ENCODE data around the gene ONECUT1.

The ONECUT1 gene

DNA sequence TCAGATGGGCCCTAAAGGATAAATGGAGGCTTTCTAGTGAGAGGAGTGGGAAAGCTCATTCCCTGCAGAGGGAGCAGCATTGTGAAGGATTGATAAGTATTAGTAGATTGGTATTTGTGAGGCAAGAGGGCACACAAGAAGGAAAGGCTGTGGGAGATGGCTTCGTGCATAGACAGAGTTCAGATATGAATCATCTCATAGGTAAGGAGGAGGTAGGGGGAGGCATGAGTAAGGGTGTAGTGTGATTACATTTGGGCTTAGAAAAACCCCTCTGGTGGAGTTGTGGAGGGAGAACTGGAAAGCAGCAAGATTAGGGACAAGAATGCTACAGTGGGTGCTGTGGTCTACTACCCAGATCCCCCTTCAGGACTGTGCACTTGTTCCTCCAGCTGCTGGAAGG lies 29.6 kb downstream of the ONECUT1 start:
- Histone ChIP-seq H3K36me3 (ENCODE audit: control insufficient read depth in 5 of 5, insufficient read depth in 5 of 5, low read length in 5 of 5) (no peaks in the 10 kb centered on the region), H3K9me3 (ENCODE audit: control insufficient read depth in 5 of 5, low read length in 5 of 5) (no peaks in the 10 kb centered on the region), H3K27me3 (ENCODE audit: control insufficient read depth in 5 of 5, insufficient read depth in 4 of 5, low read length in 5 of 5) (peaks cover 0 to 7% (median 3%) of the 10 kb centered on the region in 5 donors), H3K27ac (ENCODE audit: low read depth, low read length) (no peak overlapping the region), H3K4me1 (ENCODE audit: control insufficient read depth in 5 of 5, insufficient read depth in 5 of 5, low read length in 5 of 5) (no peaks in the 10 kb centered on the region), H3K9ac (ENCODE audit: low read length in 5 of 5) (no peak overlapping the region), H3K4me3 (ENCODE audit: low read depth in 1 of 5, low read length in 5 of 5) (no peak overlapping the region)

DNA sequence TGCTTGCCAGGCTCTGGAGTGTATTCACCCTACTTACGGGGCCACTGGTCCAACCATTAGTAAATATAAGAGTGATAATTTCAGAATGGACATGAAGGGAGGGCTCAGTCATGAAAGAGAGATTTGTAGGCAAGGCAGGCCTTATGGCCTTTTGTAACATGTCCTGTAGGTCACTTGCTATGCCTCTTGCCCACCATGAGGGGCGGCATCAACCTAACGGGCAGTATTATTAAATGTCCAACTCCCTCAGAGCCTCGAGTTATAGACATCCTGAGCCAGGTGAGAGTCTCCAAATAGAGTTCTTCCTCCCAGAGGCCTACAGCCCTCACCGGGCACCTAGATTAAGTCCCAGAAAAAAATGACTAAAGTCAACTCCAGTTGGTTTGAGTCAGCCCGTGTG lies 30.2 kb downstream of the ONECUT1 start:
- peaks cover 0 to 7% (median 3%) of the 10 kb centered on the region in 5 donors for H3K27me3 ChIP-seq (ENCODE audit: control insufficient read depth in 5 of 5, insufficient read depth in 4 of 5, low read length in 5 of 5)

DNA sequence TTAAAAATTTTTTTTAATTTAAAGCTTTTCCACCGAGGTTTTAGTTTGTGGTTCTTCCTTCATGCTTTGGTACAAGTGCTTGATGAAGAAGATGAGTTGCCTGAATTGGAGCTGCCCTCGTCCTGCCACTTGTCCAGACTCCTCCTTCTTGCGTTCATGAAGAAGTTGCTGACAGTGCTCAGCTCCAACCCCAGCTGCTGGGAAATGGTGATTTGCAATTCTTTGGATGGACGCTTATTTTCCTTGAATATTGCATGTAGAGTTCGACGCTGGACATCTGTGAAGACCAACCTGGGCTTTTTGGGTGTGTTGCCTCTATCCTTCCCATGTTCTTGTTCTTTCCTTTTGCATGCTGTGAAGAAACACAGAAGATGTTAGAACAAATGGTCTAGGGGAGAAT lies 32.6 kb downstream of the ONECUT1 start:
- no peak overlapping the region for H3K9ac ChIP-seq (ENCODE audit: low read length in 5 of 5)
- H3K9me3 ChIP-seq (ENCODE audit: control insufficient read depth in 5 of 5, low read length in 5 of 5): no peaks in the 10 kb centered on the region
- H3K4me3 ChIP-seq (ENCODE audit: low read depth in 1 of 5, low read length in 5 of 5): no peak overlapping the region
- H3K4me1 ChIP-seq (ENCODE audit: control insufficient read depth in 5 of 5, insufficient read depth in 5 of 5, low read length in 5 of 5): peaks cover 0 to 4% (median 0%) of the 10 kb centered on the region in 5 donors
- H3K27me3 ChIP-seq (ENCODE audit: control insufficient read depth in 5 of 5, insufficient read depth in 4 of 5, low read length in 5 of 5): peaks cover 0 to 6% (median 0%) of the 10 kb centered on the region in 5 donors
- no peak overlapping the region for H3K27ac ChIP-seq (ENCODE audit: low read depth, low read length)
- H3K36me3 ChIP-seq (ENCODE audit: control insufficient read depth in 5 of 5, insufficient read depth in 5 of 5, low read length in 5 of 5): no peaks in the 10 kb centered on the region

More for the DNA sequence above, 30.2 kb downstream of the ONECUT1 start:
- no peak overlapping the region for H3K9ac ChIP-seq (ENCODE audit: low read length in 5 of 5)
- H3K4me1 ChIP-seq (ENCODE audit: control insufficient read depth in 5 of 5, insufficient read depth in 5 of 5, low read length in 5 of 5): no peaks in the 10 kb centered on the region
- no peaks in the 10 kb centered on the region for H3K9me3 ChIP-seq (ENCODE audit: control insufficient read depth in 5 of 5, low read length in 5 of 5)
- no peaks in the 10 kb centered on the region for H3K36me3 ChIP-seq (ENCODE audit: control insufficient read depth in 5 of 5, insufficient read depth in 5 of 5, low read length in 5 of 5)
- no peak overlapping the region for H3K27ac ChIP-seq (ENCODE audit: low read depth, low read length)
- H3K4me3 ChIP-seq (ENCODE audit: low read depth in 1 of 5, low read length in 5 of 5): no peak overlapping the region

DNA sequence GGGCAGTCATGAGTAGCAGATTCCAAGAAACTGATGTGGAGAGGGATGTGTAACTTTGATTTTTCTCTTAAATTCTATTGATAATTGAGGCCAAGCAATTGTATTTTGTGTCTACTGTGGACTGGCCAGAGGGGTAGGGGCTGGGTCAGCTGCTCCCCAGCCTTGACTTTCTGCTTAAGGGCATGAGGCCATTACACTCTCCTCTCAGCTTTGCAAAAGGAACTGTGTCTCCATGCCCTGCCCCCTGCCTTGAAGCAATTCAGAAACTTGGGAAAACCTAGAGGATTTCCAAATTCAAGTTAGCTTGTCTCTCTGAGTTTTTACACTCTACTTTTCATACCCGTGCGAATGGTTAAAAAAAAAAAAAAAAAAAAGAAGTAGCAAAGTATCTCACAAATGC lies 38.6 kb downstream of the ONECUT1 start:
- Histone ChIP-seq H3K4me1 (ENCODE audit: control insufficient read depth in 5 of 5, insufficient read depth in 5 of 5, low read length in 5 of 5) (peaks cover 0 to 13% (median 0%) of the 10 kb centered on the region in 5 donors), H3K36me3 (ENCODE audit: control insufficient read depth in 5 of 5, insufficient read depth in 5 of 5, low read length in 5 of 5) (no peaks in the 10 kb centered on the region), H3K27me3 (ENCODE audit: control insufficient read depth in 5 of 5, insufficient read depth in 4 of 5, low read length in 5 of 5) (no peaks in the 10 kb centered on the region), H3K9ac (ENCODE audit: low read length in 5 of 5) (no peak overlapping the region), H3K4me3 (ENCODE audit: low read depth in 1 of 5, low read length in 5 of 5) (no peak overlapping the region), H3K27ac (ENCODE audit: low read depth, low read length) (no peak overlapping the region), H3K9me3 (ENCODE audit: control insufficient read depth in 5 of 5, low read length in 5 of 5) (no peaks in the 10 kb centered on the region)

DNA sequence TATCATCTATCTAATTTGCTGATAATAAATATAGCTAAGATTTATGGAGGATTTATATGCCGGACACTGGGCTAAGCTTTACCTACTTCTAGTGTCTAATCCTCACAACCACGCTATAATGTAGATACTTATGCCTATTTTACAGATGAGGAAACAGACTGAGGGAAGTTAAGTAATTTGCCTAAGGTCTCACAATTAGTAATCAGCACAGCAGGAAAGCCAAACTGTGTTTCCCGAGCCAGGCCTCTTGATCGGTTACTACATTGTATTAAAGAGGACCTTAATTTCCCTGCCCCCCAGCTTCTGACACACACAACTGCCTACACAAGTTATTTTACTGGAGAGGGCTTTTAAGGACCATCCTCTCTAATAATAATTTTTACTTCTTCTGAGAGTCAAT lies 40.9 kb downstream of the ONECUT1 start:
- no peak overlapping the region for H3K9ac ChIP-seq (ENCODE audit: low read length in 5 of 5)
- H3K4me1 ChIP-seq (ENCODE audit: control insufficient read depth in 5 of 5, insufficient read depth in 5 of 5, low read length in 5 of 5): peaks cover 0 to 13% (median 0%) of the 10 kb centered on the region in 5 donors
- H3K27ac ChIP-seq (ENCODE audit: low read depth, low read length): no peak overlapping the region
- no peaks in the 10 kb centered on the region for H3K9me3 ChIP-seq (ENCODE audit: control insufficient read depth in 5 of 5, low read length in 5 of 5)
- H3K4me3 ChIP-seq (ENCODE audit: low read depth in 1 of 5, low read length in 5 of 5): no peak overlapping the region
- no peaks in the 10 kb centered on the region for H3K36me3 ChIP-seq (ENCODE audit: control insufficient read depth in 5 of 5, insufficient read depth in 5 of 5, low read length in 5 of 5)
- H3K27me3 ChIP-seq (ENCODE audit: control insufficient read depth in 5 of 5, insufficient read depth in 4 of 5, low read length in 5 of 5): peaks cover 0 to 7% (median 0%) of the 10 kb centered on the region in 5 donors

DNA sequence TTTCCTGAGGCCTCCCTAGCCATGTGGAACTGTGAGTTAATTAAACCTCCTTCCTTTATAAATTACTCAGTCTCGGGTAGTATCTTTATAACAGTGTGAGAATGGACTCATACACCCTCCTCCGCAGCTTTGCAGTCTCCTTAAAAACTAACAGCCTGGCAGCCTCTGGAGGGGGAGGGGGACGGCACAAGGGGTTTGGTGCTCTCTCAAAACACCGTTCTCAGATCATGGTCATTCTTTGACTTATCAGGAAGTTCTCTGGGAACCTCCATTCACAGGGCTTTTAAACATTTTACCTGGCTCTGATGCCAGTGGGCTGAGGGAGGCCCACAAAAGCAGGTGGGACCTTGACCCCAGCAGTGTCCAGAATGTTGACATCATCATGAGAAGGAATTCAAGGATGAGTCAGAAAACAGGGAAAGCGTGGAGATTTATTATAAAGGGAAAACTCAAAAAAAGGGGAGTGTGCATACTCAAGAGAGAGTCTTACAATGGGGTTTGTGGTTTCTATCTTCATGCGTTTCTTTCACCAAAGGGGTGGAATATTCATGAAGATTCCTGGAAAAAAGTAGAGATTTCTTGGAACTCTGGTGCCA lies 43.9 kb downstream of the ONECUT1 start:
- Histone ChIP-seq H3K27me3 (ENCODE audit: control insufficient read depth in 5 of 5, insufficient read depth in 4 of 5, low read length in 5 of 5) (peaks cover 0 to 7% (median 0%) of the 10 kb centered on the region in 5 donors), H3K27ac (ENCODE audit: low read depth, low read length) (no peak overlapping the region), H3K9me3 (ENCODE audit: control insufficient read depth in 5 of 5, low read length in 5 of 5) (no peaks in the 10 kb centered on the region), H3K4me3 (ENCODE audit: low read depth in 1 of 5, low read length in 5 of 5) (no peak overlapping the region), H3K4me1 (ENCODE audit: control insufficient read depth in 5 of 5, insufficient read depth in 5 of 5, low read length in 5 of 5) (peaks cover 0 to under 1% (median 0%) of the 10 kb centered on the region in 5 donors), H3K9ac (ENCODE audit: low read length in 5 of 5) (no peak overlapping the region), H3K36me3 (ENCODE audit: control insufficient read depth in 5 of 5, insufficient read depth in 5 of 5, low read length in 5 of 5) (no peaks in the 10 kb centered on the region)

DNA sequence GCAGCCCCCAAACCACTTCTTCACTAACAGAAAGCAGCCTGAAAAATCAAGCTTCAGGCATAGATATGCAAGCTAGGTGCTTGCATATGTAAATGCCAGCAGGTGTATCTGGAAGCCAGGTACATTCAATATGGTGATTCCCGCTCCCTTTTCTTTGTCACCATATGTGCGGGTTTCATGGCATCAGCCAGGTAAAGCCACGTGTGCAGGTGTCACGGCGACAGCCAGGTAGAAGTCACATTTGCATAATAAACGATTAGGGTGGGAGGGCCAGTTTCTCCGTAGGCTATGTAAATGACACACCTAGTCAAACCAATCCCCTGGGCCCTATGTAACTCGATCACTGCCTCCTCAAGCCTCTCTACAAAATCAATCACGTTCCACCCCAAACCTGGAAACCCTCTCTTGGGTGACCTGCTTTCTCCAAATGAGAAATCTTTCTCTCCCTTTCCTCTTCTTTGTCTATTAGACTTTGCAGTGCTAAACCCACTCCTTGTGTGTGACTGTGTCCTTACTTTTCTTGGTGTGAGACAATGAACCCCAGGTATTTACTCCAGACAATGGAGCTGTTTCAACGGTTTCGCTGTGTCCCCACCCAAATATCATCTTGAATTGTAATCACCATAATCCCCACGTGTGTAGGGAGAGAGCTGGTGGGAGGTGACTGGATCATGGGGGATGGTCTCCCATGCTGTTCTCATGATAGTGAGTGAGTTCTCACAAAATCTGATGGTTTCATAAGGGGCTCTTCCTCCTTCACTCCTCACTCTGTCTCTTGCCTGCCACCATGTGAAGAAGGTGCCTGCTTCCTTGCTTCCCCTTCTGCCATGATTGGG lies 44.6 kb downstream of the ONECUT1 start:
- Histone ChIP-seq H3K9ac (ENCODE audit: low read length in 5 of 5) (no peak overlapping the region), H3K4me3 (ENCODE audit: low read depth in 1 of 5, low read length in 5 of 5) (no peak overlapping the region), H3K9me3 (ENCODE audit: control insufficient read depth in 5 of 5, low read length in 5 of 5) (no peaks in the 10 kb centered on the region), H3K27ac (ENCODE audit: low read depth, low read length) (no peak overlapping the region), H3K4me1 (ENCODE audit: control insufficient read depth in 5 of 5, insufficient read depth in 5 of 5, low read length in 5 of 5) (no peaks in the 10 kb centered on the region), H3K36me3 (ENCODE audit: control insufficient read depth in 5 of 5, insufficient read depth in 5 of 5, low read length in 5 of 5) (no peaks in the 10 kb centered on the region), H3K27me3 (ENCODE audit: control insufficient read depth in 5 of 5, insufficient read depth in 4 of 5, low read length in 5 of 5) (peaks cover 0 to 7% (median 0%) of the 10 kb centered on the region in 5 donors)

DNA sequence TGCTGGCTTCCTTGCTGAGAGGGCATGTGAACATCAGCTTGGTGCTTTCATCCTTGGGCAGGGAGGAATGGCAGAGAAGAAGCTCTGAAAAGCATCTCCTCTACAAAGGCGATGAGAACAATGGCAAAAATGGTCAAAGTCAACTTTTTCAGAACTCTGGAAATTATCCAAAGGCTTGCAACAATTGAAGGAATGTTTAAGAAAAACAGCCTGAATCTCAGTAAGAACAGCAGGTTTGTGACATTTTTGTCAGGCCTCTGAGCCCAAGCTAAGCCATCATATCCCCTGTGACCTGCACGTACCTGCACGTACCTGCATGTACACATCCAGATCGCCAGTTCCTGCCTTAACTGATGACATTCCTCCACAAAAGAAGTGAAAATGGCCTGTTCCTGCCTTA lies 51.8 kb downstream of the ONECUT1 start:
- Histone ChIP-seq H3K27me3 (ENCODE audit: control insufficient read depth in 5 of 5, insufficient read depth in 4 of 5, low read length in 5 of 5) (no peaks in the 10 kb centered on the region), H3K27ac (ENCODE audit: low read depth, low read length) (no peak overlapping the region), H3K9ac (ENCODE audit: low read length in 5 of 5) (no peak overlapping the region), H3K4me1 (ENCODE audit: control insufficient read depth in 5 of 5, insufficient read depth in 5 of 5, low read length in 5 of 5) (peaks cover 6 to 23% (median 16%) of the 10 kb centered on the region in 5 donors), H3K4me3 (ENCODE audit: low read depth in 1 of 5, low read length in 5 of 5) (no peak overlapping the region), H3K9me3 (ENCODE audit: control insufficient read depth in 5 of 5, low read length in 5 of 5) (no peaks in the 10 kb centered on the region), H3K36me3 (ENCODE audit: control insufficient read depth in 5 of 5, insufficient read depth in 5 of 5, low read length in 5 of 5) (no peaks in the 10 kb centered on the region)

DNA sequence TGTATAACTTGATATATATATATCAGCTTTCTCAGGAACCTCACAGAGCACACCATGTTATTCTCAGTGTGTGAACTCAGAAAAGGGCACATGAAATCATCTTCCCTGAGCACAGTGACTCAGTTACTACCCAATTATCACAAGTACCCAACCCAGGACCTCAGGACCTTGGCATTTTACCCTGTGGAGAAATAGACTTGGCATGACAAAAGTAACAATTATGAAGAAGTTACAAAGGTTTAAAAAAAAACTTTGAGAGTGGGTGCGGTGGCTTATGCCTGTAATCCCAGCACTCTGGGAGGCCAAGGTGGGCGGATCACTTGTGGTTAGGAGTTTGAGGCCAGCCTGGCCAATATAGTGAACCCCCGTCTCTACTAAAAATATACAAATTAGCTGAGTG lies 52.4 kb downstream of the ONECUT1 start:
- H3K9me3 ChIP-seq (ENCODE audit: control insufficient read depth in 5 of 5, low read length in 5 of 5): no peaks in the 10 kb centered on the region
- H3K4me1 ChIP-seq (ENCODE audit: control insufficient read depth in 5 of 5, insufficient read depth in 5 of 5, low read length in 5 of 5): peaks cover 8 to 28% (median 20%) of the 10 kb centered on the region in 5 donors
- no peak overlapping the region for H3K27ac ChIP-seq (ENCODE audit: low read depth, low read length)
- no peak overlapping the region for H3K9ac ChIP-seq (ENCODE audit: low read length in 5 of 5)
- no peaks in the 10 kb centered on the region for H3K27me3 ChIP-seq (ENCODE audit: control insufficient read depth in 5 of 5, insufficient read depth in 4 of 5, low read length in 5 of 5)
- H3K36me3 ChIP-seq (ENCODE audit: control insufficient read depth in 5 of 5, insufficient read depth in 5 of 5, low read length in 5 of 5): no peaks in the 10 kb centered on the region
- no peak overlapping the region for H3K4me3 ChIP-seq (ENCODE audit: low read depth in 1 of 5, low read length in 5 of 5)

All from subcutaneous abdominal adipose tissue (tissue), 5 donors.